NOMO-1 treated with DMSO at 0.1 percent for 48 hours (cell line): ENCODE data around the gene HEPACAM2.

Source experiments
- DNase-seq: peaks from one replicate; lab custom pipeline; 2025; ENCODE audit not compliant: unreplicated experiment; lab: John Stamatoyannopoulos, UW

HEPACAM2 gene

DNA sequence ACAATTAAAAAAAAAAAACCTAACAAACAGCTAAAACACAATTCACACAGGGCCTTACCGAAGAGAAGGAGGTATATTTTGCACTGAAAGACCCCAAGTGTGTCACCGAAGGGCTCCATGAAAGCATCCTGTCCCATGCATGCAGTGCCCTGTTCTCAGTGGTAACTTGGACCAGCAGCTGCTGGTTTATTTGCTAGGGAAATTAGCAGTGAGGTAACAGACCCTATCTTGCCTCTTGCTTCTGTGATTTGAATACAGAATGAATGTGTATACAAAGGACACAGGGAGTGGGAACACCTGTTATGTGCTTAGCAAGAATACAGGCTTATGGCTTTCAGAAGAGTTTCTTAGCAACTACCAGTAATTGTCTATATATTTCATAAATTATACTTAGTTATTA lies at the start of gene HEPACAM2:
HEPACAM2 (minus strand) TSS at position 160 of the 400 bp plus-strand sequence.
- no peak for DNase-seq

DNA sequence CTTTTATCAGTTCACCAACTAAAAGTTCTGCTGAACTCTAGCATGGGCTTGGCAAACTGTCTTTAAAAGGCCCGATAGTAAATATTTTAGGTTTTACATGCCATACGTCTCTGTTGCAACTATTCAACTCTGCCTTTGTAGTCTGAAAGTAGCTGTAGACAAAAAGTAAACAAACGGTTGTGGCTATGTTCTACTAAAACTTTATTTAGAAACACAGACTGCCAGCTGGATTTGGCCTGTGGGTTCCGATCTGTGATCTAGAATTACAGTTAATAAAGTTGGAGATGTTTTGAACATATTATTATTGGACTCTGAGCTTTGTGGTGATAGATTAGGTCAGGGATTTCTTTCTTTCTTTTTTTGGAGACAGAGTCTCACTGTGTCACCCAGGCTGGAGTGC lies 39.0 kb upstream of the HEPACAM2 start:
- DNase-seq, result no peak

DNA sequence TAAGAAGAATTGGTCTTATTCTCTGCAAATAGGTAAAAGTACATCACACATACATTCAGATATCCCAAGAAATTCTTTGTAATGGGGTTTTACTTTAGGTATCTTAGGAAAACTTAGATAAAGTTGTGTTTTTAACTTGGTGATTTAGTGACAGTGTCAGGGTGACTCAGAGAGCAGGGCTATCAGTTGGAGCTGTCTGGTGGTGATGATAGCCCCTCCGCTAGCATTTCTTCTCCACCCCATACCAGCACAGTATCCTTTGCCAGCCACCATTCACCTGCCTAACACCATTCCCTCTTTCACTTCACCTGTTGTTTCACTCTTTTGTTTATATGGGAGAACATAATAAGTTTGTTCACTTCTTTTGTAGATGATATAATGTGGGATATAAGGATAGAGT lies 36.3 kb upstream of the HEPACAM2 start:
- no peak for DNase-seq

- DNase-seq, result no peak
Observed at GRCh38 chr7:93258661-93259060, 32.4 kb upstream of the HEPACAM2 start.

- no peak for DNase-seq
Observed at GRCh38 chr7:93249491-93250148, 23.4 kb upstream of the HEPACAM2 start.

GRCh38 chr7:93245525-93246432 lies 19.5 kb upstream of the HEPACAM2 start:
- peak; percentile 74 for DNase-seq

DNA sequence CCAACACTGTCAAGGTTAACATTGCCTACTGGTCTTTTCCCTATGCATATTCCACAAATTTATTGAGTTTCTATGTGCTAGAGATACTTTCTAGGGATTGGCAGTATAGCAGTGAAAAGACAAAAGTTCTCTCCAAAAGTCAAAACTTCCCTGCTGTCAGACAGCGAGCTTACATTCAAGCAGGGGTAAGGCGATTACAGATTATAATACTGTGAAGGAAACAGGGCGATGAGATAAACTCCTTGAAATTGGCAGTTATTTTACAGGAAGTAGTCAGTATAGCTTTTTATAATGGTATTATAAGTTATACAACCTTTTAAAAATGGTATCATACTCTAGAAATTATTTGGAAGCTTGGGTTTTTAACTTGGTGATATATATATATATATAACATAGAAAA lies 15.8 kb upstream of the HEPACAM2 start:
- no peak for DNase-seq

DNA sequence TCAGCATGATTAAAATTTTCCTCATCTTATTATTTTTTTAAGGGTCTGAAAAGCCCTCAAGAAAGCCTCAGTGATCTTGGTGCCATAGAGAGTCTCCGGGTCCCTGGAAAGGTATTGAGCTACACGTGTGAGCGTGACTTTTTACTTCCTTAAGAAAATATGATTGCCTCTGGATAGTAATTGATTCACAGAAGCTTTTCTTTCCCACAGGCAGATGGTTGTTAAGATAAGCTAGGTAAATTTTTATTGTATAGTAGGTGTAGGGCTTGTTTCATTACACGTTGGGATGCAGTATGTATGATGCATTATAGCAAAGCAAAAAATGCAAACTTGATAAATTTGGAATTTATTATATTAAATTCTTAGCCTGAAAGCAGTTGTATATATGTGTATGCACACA lies 13.6 kb upstream of the HEPACAM2 start:
- no peak for DNase-seq

GRCh38 chr7:93238748-93239147 lies 12.5 kb upstream of the HEPACAM2 start:
- no peak for DNase-seq

GRCh38 chr7:93238131-93238530 lies 11.9 kb upstream of the HEPACAM2 start:
- DNase-seq, result no peak

DNA sequence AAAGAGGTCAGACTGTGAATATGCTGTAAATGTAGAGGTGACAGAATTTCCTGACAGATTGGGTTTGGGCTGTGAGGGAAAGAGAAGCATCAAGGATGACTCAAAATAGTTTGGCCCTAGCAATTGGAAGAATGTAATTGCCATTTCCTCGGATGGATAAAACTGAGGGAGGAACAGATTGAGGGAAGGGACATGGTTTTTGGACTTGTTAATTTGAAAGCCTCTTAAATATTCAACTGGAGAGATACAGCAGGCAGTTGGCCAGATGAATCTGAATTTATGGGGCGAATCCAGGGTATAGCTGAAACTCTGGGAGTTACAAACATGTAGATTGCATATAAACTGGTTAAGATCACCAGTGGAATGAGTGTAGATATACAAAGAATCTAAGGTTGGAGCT lies 9.3 kb upstream of the HEPACAM2 start:
- no peak for DNase-seq

DNA sequence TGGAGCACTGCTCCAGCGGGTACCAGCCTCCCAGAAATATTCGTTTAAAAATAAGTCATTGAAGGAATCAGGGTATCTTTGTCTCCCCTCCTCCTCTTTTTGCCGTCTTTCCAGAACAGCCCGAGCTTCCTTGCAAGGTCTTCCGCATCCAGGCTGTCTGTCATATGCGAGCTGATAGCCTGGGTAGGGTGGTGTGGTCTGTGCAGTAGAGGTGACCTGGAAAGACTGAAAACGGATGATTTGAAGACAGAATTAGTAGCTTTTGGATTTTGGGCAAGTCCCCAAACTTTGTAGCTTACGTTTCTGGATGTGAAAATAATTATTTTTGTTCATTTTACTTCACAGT lies 6.4 kb upstream of the HEPACAM2 start:
- peak; percentile 40 for DNase-seq

DNA sequence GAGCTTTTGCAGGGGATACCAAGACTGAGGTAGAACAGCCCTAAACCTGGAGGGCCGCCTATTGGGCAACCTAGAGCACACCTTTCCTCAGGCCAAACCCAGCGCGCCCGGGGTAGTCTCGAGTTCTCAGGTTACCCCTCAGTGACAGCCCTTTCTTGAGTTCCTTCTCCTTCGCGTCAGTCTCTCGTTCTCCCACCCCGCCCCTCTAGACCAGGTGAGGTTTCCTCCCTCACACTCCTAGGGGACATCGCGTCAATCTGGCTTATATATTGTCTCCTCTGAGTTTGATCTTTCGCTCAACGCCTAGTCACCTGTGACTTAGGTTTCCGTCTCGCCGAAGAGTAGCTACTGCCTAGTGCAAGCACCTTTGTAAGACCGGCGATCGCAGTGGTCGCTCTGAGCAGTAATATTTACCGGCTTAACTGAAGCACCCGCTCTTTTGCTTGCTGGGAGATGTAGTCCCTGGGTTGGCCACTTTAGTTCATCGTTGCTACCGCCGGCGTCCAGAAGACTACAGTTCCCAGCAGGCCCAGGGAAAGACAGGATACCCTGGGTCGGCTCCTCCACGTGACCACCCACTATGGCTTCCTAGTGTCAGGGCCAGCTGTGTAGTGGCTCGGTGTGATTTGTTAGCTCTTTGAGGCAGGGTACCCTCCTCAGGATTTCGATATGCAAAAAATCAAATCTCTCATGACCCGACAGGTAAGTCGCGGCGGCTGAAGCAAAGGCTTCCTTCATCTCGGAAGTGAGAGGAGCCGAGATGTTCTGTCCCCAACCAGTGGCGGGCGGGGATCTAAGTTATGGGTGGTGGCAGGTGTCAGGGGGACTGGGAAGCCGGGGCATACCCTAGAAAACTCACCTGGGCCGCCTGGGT lies 5.8 kb upstream of the HEPACAM2 start, which contains the start of gene VPS50:
VPS50 (plus strand) TSS at position 568 of the 874 bp plus-strand sequence; CDS start at position 670, 102 bp downstream.
- peak; percentile 100 for DNase-seq

DNA sequence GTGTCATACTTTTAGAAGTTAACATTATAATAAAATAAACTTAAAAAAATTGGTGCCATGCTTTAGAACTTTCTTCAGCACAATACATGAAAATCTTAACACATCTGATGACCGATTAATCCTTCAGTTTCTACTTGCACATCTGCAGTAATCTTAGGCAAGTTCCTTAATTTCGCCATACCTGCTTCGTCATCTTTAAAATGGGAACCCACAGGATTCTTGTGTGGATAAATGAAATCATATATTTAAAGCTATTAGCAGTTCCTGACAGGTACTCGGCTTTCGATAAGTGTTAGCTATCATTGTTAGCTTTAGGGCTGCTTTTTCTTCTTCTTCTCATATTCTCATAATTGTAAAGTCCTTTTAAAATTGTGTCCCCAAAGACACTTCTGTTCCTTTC lies 5.0 kb upstream of the HEPACAM2 start:
- DNase-seq, result peak; percentile 82

GRCh38 chr7:93228302-93228701 lies 2.0 kb upstream of the HEPACAM2 start:
- peak; percentile 95 for DNase-seq

GRCh38 chr7:93219868-93220267 lies 6.4 kb downstream of the HEPACAM2 start:
- DNase-seq, result no peak

DNA sequence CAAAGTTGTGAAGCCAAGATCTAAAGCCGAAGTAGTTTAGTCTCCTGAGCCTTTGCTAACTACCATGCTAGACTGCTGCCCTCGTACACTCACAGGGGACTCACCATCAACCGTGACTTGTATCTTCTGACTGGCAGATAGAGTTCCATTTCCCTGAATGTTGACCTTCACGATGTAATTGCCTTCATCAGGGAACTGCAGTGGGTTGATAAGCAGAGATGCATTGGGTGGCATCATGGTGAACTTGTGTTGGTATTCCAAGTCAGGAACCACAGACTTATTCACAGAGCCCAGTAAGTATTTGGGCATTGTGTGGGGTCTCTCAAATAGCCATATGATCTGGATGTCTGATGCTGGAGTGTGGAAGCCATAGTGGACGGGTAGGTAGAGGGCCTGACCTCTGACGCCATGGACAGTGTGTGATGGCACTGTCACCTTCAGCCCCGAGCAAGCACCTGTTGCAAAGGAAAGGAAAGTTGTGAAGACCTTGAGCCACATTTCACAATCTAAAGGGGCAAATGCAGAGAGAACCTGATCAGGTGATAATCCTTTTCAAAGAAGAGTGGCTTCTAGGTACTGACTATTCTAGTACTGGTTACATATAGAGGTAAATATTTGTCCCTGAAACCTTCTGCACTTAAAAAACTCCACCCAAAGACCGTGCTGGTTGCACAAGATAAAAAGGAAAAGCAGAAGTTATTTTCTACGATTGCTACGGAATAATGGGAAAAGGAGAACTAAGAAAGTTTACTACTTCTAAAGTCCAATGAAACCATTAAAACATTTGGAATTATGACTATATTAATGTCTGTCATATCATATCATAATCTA lies 7.1 kb downstream of the HEPACAM2 start:
- DNase-seq, result peak; percentile 51

DNA sequence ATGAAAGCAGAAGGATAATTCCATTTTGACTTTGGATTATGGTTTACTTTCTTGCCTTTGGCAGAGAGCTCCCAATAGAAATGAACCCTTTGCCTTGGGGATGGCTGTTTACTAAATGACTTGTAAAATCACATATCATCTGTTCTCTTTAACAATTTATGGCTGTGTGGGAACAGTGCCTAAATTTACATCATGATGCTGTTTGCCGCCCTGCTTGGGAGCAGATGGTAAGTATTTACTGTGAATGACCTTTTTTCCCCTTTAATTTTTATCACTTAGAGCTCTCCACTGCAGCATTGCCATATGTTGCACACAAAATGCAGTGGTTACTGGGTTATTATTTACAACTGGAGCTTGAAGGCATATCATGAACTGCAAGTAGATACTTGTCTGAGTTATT lies 13.4 kb downstream of the HEPACAM2 start:
- no peak for DNase-seq

- no peak for DNase-seq
Observed at GRCh38 chr7:93211228-93211818, 14.9 kb downstream of the HEPACAM2 start.

- no peak for DNase-seq
Observed at GRCh38 chr7:93205046-93205445, 21.2 kb downstream of the HEPACAM2 start.
